Tibial nerve (tissue), 4 donors: ENCODE measurements around the gene ROPN1.

Experiments
- CTCF ChIP-seq, 5 experiments: fragments of 200-600 bp in 3 of 5; fragments of 450-650 bp in 2 of 5; sonication (generic) in 3 of 5; IDR thresholded peaks; one replicate each; pipeline ENCODE4 v1.5.1; 2016 to 2019; ENCODE audit warnings: antibody characterized with exemption in 5 of 5, mild to moderate bottlenecking in 3 of 5, moderate library complexity in 2 of 5
- EP300 ChIP-seq, 2 donors: sonication (generic); formaldehyde crosslinking; IDR thresholded peaks; one replicate each; pipeline ENCODE4 v1.6.1; 2017; ENCODE audit warnings: antibody characterized with exemption in 2 of 2, mild to moderate bottlenecking in 1 of 2
- POLR2A ChIP-seq, 2 donors: fragments of 450-650 bp; IDR thresholded peaks; one replicate each; pipeline ENCODE4 v1.6.1; 2017; ENCODE audit warnings: antibody characterized with exemption in 2 of 2, mild to moderate bottlenecking in 2 of 2, moderate library complexity in 2 of 2

GRCh38 chr3:123948449-123948848 lies 43.5 kb downstream of the ROPN1 start:
- TF ChIP-seq CTCF (IDR thresholded peaks at IDR 0.05): no peak
- TF ChIP-seq POLR2A (IDR thresholded peaks at IDR 0.05): no peak
- no peak for TF ChIP-seq EP300 (IDR thresholded peaks at IDR 0.05)
